HG02981 (cell line): Measurements from ENCODE around the gene VASN.

Source experiments
- ATAC-seq: cut with Tn5 transposase; IDR thresholded peaks from one replicate; pipeline ENCODE4 v1.9.1; 2021; ENCODE audit warnings: mild to moderate bottlenecking, moderate library complexity; ENCODE audit not compliant: unreplicated experiment

Gene VASN

GRCh38 chr16:4351880-4352279 lies 19.8 kb upstream of the VASN start:
- ATAC-seq: no peak

GRCh38 chr16:4352843-4353242 lies 18.8 kb upstream of the VASN start:
- no peak for ATAC-seq

GRCh38 chr16:4353675-4354074 lies 18.0 kb upstream of the VASN start:
- ATAC-seq: no peak

GRCh38 chr16:4354512-4355409 lies 16.9 kb upstream of the VASN start:
- ATAC-seq: no peak

- no peak for ATAC-seq
These were observed 14.8 kb upstream of the VASN start for GRCh38 chr16:4356820-4357219.

- ATAC-seq: no peak
These were observed 13.4 kb upstream of the VASN start for GRCh38 chr16:4358236-4358635.

GRCh38 chr16:4358831-4359561 lies 12.7 kb upstream of the VASN start:
- ATAC-seq: no peak

- no peak for ATAC-seq
These were observed 11.7 kb upstream of the VASN start for GRCh38 chr16:4359914-4360313.

- no peak for ATAC-seq
These were observed 11.1 kb upstream of the VASN start for GRCh38 chr16:4360538-4361021.

GRCh38 chr16:4361033-4361943 lies 10.4 kb upstream of the VASN start:
- ATAC-seq: no peak

- ATAC-seq: no peak
These were observed 9.7 kb upstream of the VASN start for GRCh38 chr16:4361944-4362311.

GRCh38 chr16:4362476-4363135 lies 9.0 kb upstream of the VASN start:
- ATAC-seq: no peak

- ATAC-seq: no peak
These were observed 7.2 kb upstream of the VASN start for GRCh38 chr16:4364196-4365013.

- peak; percentile 60 for ATAC-seq
These were observed 6.6 kb upstream of the VASN start for GRCh38 chr16:4365014-4365406.

- no peak for ATAC-seq
These were observed 6.0 kb upstream of the VASN start for GRCh38 chr16:4365615-4366014.

GRCh38 chr16:4366016-4366415 lies 5.6 kb upstream of the VASN start:
- no peak for ATAC-seq

- ATAC-seq: no peak
These were observed 4.2 kb upstream of the VASN start for GRCh38 chr16:4367393-4367856.

GRCh38 chr16:4369007-4369733 lies 2.5 kb upstream of the VASN start:
- ATAC-seq: no peak

- no peak for ATAC-seq
These were observed 1.5 kb upstream of the VASN start for GRCh38 chr16:4370151-4370550.
